HepG2 (cell line): ENCODE measurements around the gene ODC1. TPM values are rescaled to one million over a fixed set of nuclear protein-coding genes. Genes with fewer than 3 reads are reported as not detected.

Experiments
- AGO2 ChIP-seq: fragments of 200-400 bp; formaldehyde crosslinking; optimal IDR thresholded peaks from 2 replicates; pipeline ENCODE3; 2017; ENCODE audit warnings: mild to moderate bottlenecking, low read depth, low read length, moderate library complexity
- ARID2 ChIP-seq: sonication (generic); formaldehyde crosslinking; IDR thresholded peaks from 2 replicates; pipeline ENCODE4 v1.8.1; 2022; ENCODE audit warnings: mild to moderate bottlenecking, missing genetic modification reagents, borderline replicate concordance
- ARNTL ChIP-seq: sonication (generic); formaldehyde crosslinking; IDR thresholded peaks from 2 replicates; pipeline ENCODE4 v1.4.0; 2020; ENCODE audit warnings: mild to moderate bottlenecking, missing genetic modification reagents
- DNMT3B ChIP-seq: conservative IDR thresholded peaks from 2 replicates; pipeline ENCODE4 v1.6.1; 2016; ENCODE audit warnings: missing biosample characterization, control low read depth
- FOXA3 ChIP-seq: IDR thresholded peaks from 2 replicates; pipeline ENCODE4 v1.6.1; 2016; ENCODE audit warnings: missing genetic modification reagents, missing compliant biosample characterization
- MXD4 ChIP-seq: IDR thresholded peaks from 2 replicates; pipeline ENCODE4 v1.6.1; 2016; ENCODE audit warnings: mild to moderate bottlenecking, missing biosample characterization, missing genetic modification reagents
- NFE2L1 ChIP-seq: sonication (generic); formaldehyde crosslinking; IDR thresholded peaks from 2 replicates; pipeline ENCODE4 v1.4.0; 2020; ENCODE audit warnings: missing genetic modification reagents, mild to moderate bottlenecking, borderline replicate concordance
- PHF5A ChIP-seq: IDR thresholded peaks from one replicate; pipeline ENCODE4 v1.6.1; 2018; ENCODE audit warnings: low read depth, missing genetic modification reagents; ENCODE audit not compliant: unreplicated experiment
- ZNF564 ChIP-seq: sonication (generic); formaldehyde crosslinking; IDR thresholded peaks from 2 replicates; pipeline ENCODE4 v1.8.1; 2023; ENCODE audit warnings: mild to moderate bottlenecking, missing genetic modification reagents
- polyA plus RNA-seq, 8 experiments: library from polyadenylated mRNA; depleted of rRNA in 3 of 8; stranded (reverse) in 7 of 8; unstranded in 1 of 8; fragments of >200 nt; fragmentation: Illumina TruSeq in 4 of 8; extraction: Trizol in 4 of 8; gene quantifications; 2 replicates each; pipeline versions ENCODE4 v1.2.1 to v1.2.3, GENCODE V29; 2011 to 2016; ENCODE audit warnings: low read depth in 4 of 8, missing spikeins in 1 of 8, mixed read lengths in 1 of 8; ENCODE audit not compliant: insufficient read depth in 1 of 8
- total RNA-seq, 5 experiments: library from RNA; depleted of rRNA; stranded (reverse); fragments of >200 nt; fragmentation: Illumina TruSeq; extraction: Trizol; gene quantifications; 2 replicates each; pipeline ENCODE4 v1.2.3, GENCODE V29; 2016; ENCODE audit warnings: low read depth in 1 of 5
- TF ChIP-seq, protein P1 (sequence below): sonication (generic); formaldehyde crosslinking; IDR thresholded peaks from 2 replicates; pipeline ENCODE4 v1.4.0; 2020; ENCODE audit warnings: mild to moderate bottlenecking, missing genetic modification reagents
- TF ChIP-seq, protein P2 (sequence below): sonication (generic); formaldehyde crosslinking; IDR thresholded peaks from 2 replicates; pipeline ENCODE4 v1.4.0; 2020; ENCODE audit warnings: low read depth, missing genetic modification reagents
- TF ChIP-seq, protein P3 (sequence below): sonication (generic); formaldehyde crosslinking; IDR thresholded peaks from 2 replicates; pipeline ENCODE4 v1.4.0; 2020; ENCODE audit warnings: missing genetic modification reagents, borderline replicate concordance
- TF ChIP-seq, protein P4 (sequence below): sonication (generic); formaldehyde crosslinking; IDR thresholded peaks from 2 replicates; pipeline ENCODE4 v1.5.0; 2020; ENCODE audit warnings: missing genetic modification reagents
- TF ChIP-seq, protein P5 (sequence below): sonication (generic); formaldehyde crosslinking; IDR thresholded peaks from 2 replicates; pipeline ENCODE4 v1.4.0; 2020; ENCODE audit warnings: missing genetic modification reagents
- TF ChIP-seq, protein P6 (sequence below): sonication (generic); formaldehyde crosslinking; conservative IDR thresholded peaks from 2 replicates; pipeline ENCODE4 v1.8.0; 2022; ENCODE audit warnings: low read depth, missing genetic modification reagents

The ODC1 gene
- total and polyA plus RNA-seq, 2 of the 13 experiments (the other 11 are each of a cell fraction or from before 2014, with no cell fraction given): 142 to 371 TPM

DNA sequence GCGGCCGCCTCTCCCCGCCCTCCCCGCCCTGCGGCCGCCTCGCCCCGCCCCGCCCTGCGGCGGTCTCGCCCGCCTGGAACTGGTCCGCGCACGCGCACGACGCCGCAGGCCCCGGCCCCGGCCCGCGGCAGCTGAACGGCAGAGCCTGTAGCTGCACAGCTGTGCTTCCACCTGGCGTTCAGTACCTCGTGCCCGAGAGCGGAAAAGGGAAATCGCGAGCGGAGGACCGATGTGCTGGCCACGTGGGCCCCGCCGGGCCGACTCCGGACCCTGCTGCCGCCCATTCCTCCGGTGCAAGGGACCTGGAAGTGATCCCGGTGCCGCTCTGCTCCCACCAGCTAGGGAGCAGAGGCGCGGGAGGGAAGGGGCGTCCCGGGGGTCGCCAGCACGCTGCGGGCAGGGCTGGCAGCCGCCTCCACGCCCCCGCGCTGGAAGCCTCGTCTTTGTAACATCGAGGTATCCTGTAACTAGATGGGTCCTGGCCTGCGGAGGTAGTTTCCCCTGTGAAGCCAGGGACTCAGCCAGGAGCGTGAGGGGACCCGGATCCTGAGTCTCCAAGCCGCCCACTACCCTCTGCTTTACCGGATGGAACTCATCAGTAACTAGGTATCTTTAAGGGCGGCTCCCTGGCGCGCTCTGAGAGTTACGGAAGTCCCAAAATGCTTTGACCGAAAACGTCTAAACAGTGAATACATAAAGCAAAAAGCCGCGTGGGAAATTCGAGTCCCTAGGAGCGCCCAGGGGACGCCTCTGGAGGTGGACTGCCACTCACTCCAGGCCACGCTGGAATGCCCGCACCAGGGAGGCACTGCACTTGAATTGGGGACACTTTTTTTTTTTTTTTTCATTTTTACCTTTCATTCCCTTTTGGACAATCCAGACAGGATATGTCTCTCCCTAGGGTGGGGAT, 704 bp upstream of the ODC1 start (continued):
- TF ChIP-seq, protein P1, sequence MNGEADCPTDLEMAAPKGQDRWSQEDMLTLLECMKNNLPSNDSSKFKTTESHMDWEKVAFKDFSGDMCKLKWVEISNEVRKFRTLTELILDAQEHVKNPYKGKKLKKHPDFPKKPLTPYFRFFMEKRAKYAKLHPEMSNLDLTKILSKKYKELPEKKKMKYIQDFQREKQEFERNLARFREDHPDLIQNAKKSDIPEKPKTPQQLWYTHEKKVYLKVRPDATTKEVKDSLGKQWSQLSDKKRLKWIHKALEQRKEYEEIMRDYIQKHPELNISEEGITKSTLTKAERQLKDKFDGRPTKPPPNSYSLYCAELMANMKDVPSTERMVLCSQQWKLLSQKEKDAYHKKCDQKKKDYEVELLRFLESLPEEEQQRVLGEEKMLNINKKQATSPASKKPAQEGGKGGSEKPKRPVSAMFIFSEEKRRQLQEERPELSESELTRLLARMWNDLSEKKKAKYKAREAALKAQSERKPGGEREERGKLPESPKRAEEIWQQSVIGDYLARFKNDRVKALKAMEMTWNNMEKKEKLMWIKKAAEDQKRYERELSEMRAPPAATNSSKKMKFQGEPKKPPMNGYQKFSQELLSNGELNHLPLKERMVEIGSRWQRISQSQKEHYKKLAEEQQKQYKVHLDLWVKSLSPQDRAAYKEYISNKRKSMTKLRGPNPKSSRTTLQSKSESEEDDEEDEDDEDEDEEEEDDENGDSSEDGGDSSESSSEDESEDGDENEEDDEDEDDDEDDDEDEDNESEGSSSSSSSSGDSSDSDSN (CRISPR knock-in tag): peak; percentile 93
- TF ChIP-seq ARID2 (CRISPR knock-in tag) (peak; percentile 99), NFE2L1 (peak; percentile 98), MXD4 (peak; percentile 100), ARNTL (CRISPR knock-in tag) (peak; percentile 86), DNMT3B (0 out of 2 replicates have a peak, but pooled peaks have one; percentile 30), AGO2 (peak; percentile 84), FOXA3 (CRISPR knock-in tag) (peak; percentile 65), ZNF564 (CRISPR knock-in tag) (peak; percentile 98), PHF5A (CRISPR knock-in tag) (no peak)
- TF ChIP-seq, protein P2, sequence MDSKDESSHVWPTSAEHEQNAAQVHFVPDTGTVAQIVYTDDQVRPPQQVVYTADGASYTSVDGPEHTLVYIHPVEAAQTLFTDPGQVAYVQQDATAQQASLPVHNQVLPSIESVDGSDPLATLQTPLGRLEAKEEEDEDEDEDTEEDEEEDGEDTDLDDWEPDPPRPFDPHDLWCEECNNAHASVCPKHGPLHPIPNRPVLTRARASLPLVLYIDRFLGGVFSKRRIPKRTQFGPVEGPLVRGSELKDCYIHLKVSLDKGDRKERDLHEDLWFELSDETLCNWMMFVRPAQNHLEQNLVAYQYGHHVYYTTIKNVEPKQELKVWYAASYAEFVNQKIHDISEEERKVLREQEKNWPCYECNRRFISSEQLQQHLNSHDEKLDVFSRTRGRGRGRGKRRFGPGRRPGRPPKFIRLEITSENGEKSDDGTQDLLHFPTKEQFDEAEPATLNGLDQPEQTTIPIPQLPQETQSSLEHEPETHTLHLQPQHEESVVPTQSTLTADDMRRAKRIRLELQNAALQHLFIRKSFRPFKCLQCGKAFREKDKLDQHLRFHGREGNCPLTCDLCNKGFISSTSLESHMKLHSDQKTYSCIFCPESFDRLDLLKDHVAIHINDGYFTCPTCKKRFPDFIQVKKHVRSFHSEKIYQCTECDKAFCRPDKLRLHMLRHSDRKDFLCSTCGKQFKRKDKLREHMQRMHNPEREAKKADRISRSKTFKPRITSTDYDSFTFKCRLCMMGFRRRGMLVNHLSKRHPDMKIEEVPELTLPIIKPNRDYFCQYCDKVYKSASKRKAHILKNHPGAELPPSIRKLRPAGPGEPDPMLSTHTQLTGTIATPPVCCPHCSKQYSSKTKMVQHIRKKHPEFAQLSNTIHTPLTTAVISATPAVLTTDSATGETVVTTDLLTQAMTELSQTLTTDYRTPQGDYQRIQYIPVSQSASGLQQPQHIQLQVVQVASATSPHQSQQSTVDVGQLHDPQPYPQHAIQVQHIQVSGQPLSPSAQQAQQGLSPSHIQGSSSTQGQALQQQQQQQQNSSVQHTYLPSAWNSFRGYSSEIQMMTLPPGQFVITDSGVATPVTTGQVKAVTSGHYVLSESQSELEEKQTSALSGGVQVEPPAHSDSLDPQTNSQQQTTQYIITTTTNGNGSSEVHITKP: peak; percentile 63
- TF ChIP-seq, protein P3, sequence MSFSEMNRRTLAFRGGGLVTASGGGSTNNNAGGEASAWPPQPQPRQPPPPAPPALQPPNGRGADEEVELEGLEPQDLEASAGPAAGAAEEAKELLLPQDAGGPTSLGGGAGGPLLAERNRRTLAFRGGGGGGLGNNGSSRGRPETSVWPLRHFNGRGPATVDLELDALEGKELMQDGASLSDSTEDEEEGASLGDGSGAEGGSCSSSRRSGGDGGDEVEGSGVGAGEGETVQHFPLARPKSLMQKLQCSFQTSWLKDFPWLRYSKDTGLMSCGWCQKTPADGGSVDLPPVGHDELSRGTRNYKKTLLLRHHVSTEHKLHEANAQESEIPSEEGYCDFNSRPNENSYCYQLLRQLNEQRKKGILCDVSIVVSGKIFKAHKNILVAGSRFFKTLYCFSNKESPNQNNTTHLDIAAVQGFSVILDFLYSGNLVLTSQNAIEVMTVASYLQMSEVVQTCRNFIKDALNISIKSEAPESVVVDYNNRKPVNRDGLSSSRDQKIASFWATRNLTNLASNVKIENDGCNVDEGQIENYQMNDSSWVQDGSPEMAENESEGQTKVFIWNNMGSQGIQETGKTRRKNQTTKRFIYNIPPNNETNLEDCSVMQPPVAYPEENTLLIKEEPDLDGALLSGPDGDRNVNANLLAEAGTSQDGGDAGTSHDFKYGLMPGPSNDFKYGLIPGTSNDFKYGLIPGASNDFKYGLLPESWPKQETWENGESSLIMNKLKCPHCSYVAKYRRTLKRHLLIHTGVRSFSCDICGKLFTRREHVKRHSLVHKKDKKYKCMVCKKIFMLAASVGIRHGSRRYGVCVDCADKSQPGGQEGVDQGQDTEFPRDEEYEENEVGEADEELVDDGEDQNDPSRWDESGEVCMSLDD (CRISPR knock-in tag): peak; percentile 93
- TF ChIP-seq, protein P4, sequence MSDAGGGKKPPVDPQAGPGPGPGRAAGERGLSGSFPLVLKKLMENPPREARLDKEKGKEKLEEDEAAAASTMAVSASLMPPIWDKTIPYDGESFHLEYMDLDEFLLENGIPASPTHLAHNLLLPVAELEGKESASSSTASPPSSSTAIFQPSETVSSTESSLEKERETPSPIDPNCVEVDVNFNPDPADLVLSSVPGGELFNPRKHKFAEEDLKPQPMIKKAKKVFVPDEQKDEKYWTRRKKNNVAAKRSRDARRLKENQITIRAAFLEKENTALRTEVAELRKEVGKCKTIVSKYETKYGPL (CRISPR knock-in tag): peak; percentile 96
- TF ChIP-seq, protein P5, sequence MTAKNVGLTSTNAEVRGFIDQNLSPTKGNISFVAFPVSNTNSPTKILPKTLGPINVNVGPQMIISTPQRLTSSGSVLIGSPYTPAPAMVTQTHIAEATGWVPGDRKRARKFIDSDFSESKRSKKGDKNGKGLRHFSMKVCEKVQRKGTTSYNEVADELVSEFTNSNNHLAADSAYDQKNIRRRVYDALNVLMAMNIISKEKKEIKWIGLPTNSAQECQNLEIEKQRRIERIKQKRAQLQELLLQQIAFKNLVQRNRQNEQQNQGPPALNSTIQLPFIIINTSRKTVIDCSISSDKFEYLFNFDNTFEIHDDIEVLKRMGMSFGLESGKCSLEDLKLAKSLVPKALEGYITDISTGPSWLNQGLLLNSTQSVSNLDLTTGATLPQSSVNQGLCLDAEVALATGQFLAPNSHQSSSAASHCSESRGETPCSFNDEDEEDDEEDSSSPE (CRISPR knock-in tag): peak; percentile 97
- TF ChIP-seq, protein P6, sequence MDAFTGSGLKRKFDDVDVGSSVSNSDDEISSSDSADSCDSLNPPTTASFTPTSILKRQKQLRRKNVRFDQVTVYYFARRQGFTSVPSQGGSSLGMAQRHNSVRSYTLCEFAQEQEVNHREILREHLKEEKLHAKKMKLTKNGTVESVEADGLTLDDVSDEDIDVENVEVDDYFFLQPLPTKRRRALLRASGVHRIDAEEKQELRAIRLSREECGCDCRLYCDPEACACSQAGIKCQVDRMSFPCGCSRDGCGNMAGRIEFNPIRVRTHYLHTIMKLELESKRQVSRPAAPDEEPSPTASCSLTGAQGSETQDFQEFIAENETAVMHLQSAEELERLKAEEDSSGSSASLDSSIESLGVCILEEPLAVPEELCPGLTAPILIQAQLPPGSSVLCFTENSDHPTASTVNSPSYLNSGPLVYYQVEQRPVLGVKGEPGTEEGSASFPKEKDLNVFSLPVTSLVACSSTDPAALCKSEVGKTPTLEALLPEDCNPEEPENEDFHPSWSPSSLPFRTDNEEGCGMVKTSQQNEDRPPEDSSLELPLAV (CRISPR knock-in tag): peak; percentile 96
